Rectal smooth muscle tissue (tissue), 1 donor: ENCODE measurements around the gene PTS.

Source experiments
- H3K27ac ChIP-seq: one replicate; pipeline ENCODE4 v1.7.0; 2013; ENCODE audit warnings: low read depth, low read length, inconsistent platforms
- H3K27me3 ChIP-seq: one replicate; pipeline ENCODE4 v1.7.0; 2013; ENCODE audit warnings: low read length; ENCODE audit not compliant: control insufficient read depth, insufficient read depth
- H3K36me3 ChIP-seq: one replicate; pipeline ENCODE4 v1.7.0; 2013; ENCODE audit warnings: low read length; ENCODE audit not compliant: control insufficient read depth, insufficient read depth
- H3K4me1 ChIP-seq: one replicate; pipeline ENCODE4 v1.7.0; 2013; ENCODE audit warnings: low read length; ENCODE audit not compliant: control insufficient read depth, insufficient read depth
- H3K4me3 ChIP-seq: one replicate; pipeline ENCODE4 v1.7.0; 2013; ENCODE audit warnings: low read length
- H3K9ac ChIP-seq: one replicate; pipeline ENCODE4 v1.7.0; 2013; ENCODE audit warnings: low read length

PTS gene

GRCh38 chr11:112206071-112206470, 20.2 kb upstream of the PTS start:
- no peak overlapping the region for H3K4me3 ChIP-seq

GRCh38 chr11:112210890-112211289, 15.3 kb upstream of the PTS start:
- Histone ChIP-seq H3K9ac (no peak overlapping the region), H3K4me3 (no peak overlapping the region), H3K27ac (no peak overlapping the region), H3K4me1 (no peaks in the 10 kb centered on the region), H3K27me3 (no peaks in the 10 kb centered on the region), H3K36me3 (no peaks in the 10 kb centered on the region)

More at GRCh38 chr11:112206071-112206470, 20.2 kb upstream of the PTS start:
- no peaks in the 10 kb centered on the region for H3K27me3 ChIP-seq
- H3K4me1 ChIP-seq = no peaks in the 10 kb centered on the region
- H3K9ac ChIP-seq = no peak overlapping the region
- H3K36me3 ChIP-seq = no peaks in the 10 kb centered on the region
- no peak overlapping the region for H3K27ac ChIP-seq

GRCh38 chr11:112211536-112211935, 14.7 kb upstream of the PTS start:
- Histone ChIP-seq H3K27ac (no peak overlapping the region), H3K9ac (no peak overlapping the region), H3K27me3 (no peaks in the 10 kb centered on the region), H3K4me3 (no peak overlapping the region), H3K36me3 (no peaks in the 10 kb centered on the region), H3K4me1 (no peaks in the 10 kb centered on the region)

- no peak overlapping the region for H3K9ac ChIP-seq
- no peaks in the 10 kb centered on the region for H3K4me1 ChIP-seq
- H3K4me3 ChIP-seq = no peak overlapping the region
- H3K27me3 ChIP-seq = no peaks in the 10 kb centered on the region
- H3K27ac ChIP-seq = no peak overlapping the region
- H3K36me3 ChIP-seq = no peaks in the 10 kb centered on the region
Measured at GRCh38 chr11:112212290-112212689, 13.9 kb upstream of the PTS start.

- Histone ChIP-seq H3K36me3 (no peaks in the 10 kb centered on the region), H3K9ac (no peak overlapping the region), H3K27me3 (no peaks in the 10 kb centered on the region), H3K4me3 (no peak overlapping the region), H3K4me1 (no peaks in the 10 kb centered on the region), H3K27ac (no peak overlapping the region)
Measured at GRCh38 chr11:112212710-112213109, 13.5 kb upstream of the PTS start.

- Histone ChIP-seq H3K27ac (no peak overlapping the region), H3K4me3 (no peak overlapping the region), H3K4me1 (no peaks in the 10 kb centered on the region), H3K27me3 (no peaks in the 10 kb centered on the region), H3K9ac (no peak overlapping the region), H3K36me3 (no peaks in the 10 kb centered on the region)
Measured at GRCh38 chr11:112213753-112214152, 12.5 kb upstream of the PTS start.

- Histone ChIP-seq H3K4me1 (no peaks in the 10 kb centered on the region), H3K27ac (no peak overlapping the region), H3K27me3 (no peaks in the 10 kb centered on the region), H3K9ac (no peak overlapping the region), H3K36me3 (no peaks in the 10 kb centered on the region), H3K4me3 (no peak overlapping the region)
Measured at GRCh38 chr11:112215621-112216020, 10.6 kb upstream of the PTS start.

- H3K4me1 ChIP-seq = no peaks in the 10 kb centered on the region
- no peak overlapping the region for H3K9ac ChIP-seq
Measured at GRCh38 chr11:112216561-112217105, 9.6 kb upstream of the PTS start.

GRCh38 chr11:112219476-112220232, 6.6 kb upstream of the PTS start:
- Histone ChIP-seq H3K9ac (no peak overlapping the region), H3K36me3 (no peaks in the 10 kb centered on the region), H3K4me1 (no peaks in the 10 kb centered on the region), H3K27me3 (no peaks in the 10 kb centered on the region), H3K27ac (no peak overlapping the region), H3K4me3 (no peak overlapping the region)

More at GRCh38 chr11:112216561-112217105, 9.6 kb upstream of the PTS start:
- Histone ChIP-seq H3K27me3 (no peaks in the 10 kb centered on the region), H3K27ac (no peak overlapping the region), H3K36me3 (no peaks in the 10 kb centered on the region), H3K4me3 (no peak overlapping the region)

GRCh38 chr11:112221274-112221835, 4.9 kb upstream of the PTS start:
- Histone ChIP-seq H3K9ac (no peak overlapping the region), H3K4me1 (no peaks in the 10 kb centered on the region), H3K36me3 (no peaks in the 10 kb centered on the region), H3K27ac (no peak overlapping the region), H3K27me3 (no peaks in the 10 kb centered on the region), H3K4me3 (no peak overlapping the region)

GRCh38 chr11:112222303-112222702, 3.9 kb upstream of the PTS start:
- no peak overlapping the region for H3K27ac ChIP-seq

GRCh38 chr11:112223121-112223520, 3.1 kb upstream of the PTS start:
- Histone ChIP-seq H3K4me3 (no peak overlapping the region), H3K9ac (no peak overlapping the region), H3K27ac (no peak overlapping the region), H3K27me3 (no peaks in the 10 kb centered on the region), H3K36me3 (no peaks in the 10 kb centered on the region), H3K4me1 (peaks cover 4% of the 10 kb centered on the region)

More at GRCh38 chr11:112222303-112222702, 3.9 kb upstream of the PTS start:
- no peak overlapping the region for H3K9ac ChIP-seq
- H3K4me3 ChIP-seq = no peak overlapping the region
- peaks cover 3% of the 10 kb centered on the region for H3K4me1 ChIP-seq
- H3K36me3 ChIP-seq = no peaks in the 10 kb centered on the region
- H3K27me3 ChIP-seq = no peaks in the 10 kb centered on the region
